ENCODE measurements around the gene ARHGAP26.

DNA sequence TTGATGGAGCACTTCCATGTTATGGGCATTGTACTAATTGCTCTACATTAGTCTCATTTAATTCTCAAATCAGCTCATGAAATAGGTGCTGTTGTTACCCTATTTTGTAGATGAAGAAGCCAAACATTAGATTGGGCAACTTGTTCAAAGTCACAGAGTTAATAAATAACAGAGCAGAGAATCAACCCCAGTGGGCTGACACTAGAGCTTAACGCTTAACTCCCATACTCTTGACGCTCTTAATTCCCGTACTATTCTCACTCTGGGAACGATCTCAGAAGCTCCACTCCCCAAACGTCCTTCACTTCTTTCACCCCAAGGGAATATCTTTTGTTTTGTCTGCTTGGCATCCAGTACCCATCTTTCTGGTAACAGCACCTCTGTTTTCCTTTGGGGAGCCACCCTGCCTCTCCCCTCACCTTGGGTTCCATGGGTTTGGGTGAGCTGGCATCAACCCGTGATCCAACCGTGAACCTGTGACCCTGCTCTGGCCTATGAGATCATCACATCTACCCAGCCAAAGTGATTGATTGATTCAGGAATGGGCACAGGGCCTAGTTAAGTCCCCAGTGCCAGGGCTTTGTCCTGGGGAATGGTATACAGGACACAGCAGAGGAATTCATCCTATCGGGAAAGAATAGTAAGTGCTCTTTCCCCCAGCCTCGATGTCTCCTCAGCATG lies 464.1 kb downstream of the ARHGAP26 start:
- no peak for TF ChIP-seq POLR2A (IDR thresholded peaks at IDR 0.05)
- TF ChIP-seq, protein P1, sequence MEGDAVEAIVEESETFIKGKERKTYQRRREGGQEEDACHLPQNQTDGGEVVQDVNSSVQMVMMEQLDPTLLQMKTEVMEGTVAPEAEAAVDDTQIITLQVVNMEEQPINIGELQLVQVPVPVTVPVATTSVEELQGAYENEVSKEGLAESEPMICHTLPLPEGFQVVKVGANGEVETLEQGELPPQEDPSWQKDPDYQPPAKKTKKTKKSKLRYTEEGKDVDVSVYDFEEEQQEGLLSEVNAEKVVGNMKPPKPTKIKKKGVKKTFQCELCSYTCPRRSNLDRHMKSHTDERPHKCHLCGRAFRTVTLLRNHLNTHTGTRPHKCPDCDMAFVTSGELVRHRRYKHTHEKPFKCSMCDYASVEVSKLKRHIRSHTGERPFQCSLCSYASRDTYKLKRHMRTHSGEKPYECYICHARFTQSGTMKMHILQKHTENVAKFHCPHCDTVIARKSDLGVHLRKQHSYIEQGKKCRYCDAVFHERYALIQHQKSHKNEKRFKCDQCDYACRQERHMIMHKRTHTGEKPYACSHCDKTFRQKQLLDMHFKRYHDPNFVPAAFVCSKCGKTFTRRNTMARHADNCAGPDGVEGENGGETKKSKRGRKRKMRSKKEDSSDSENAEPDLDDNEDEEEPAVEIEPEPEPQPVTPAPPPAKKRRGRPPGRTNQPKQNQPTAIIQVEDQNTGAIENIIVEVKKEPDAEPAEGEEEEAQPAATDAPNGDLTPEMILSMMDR (IDR thresholded peaks at IDR 0.05), result no peak

Measured in lower leg skin (tissue), 3 donors.